ENCODE results near the gene INPP5B. TPM values are rescaled to one million over a fixed set of nuclear protein-coding genes. Genes with fewer than 3 reads are reported as not detected.

Gene INPP5B
- total and polyA plus RNA-seq, 2 of the 13 experiments (the other 11 are each of a cell fraction or from before 2014, with no cell fraction given), result 9.0 to 9.8 TPM

DNA sequence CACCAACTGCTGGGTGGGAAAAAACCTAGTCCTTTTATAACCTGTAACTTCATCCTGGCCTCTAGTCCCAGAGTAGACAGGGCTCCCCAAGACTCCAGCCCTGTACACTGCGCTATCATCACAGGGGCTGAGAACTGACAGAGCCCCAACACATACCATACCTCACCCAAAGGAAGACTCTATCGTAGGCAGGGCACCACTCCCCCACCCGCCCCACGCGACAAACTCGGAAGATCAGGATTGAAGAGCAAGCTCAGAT is 15.8 kb downstream of the INPP5B start:
- FAIRE-seq, result no peak
- WGBS (ENCODE audit: low lambda C conversion rate), result 22% methylated on average over 6 of the region's 6 CpGs
- Histone ChIP-seq H3K79me2 (ENCODE audit: insufficient read depth, low read length) (peaks cover 7% of the 10 kb centered on the region), H3K4me3 (replicated peaks in 1 of 3; ENCODE audit: insufficient read depth in 1 of 3, low read depth in 2 of 3, low read length in 3 of 3) (peak overlapping the region; percentile 84 to 90 (median 88)), H4K20me1 (ENCODE audit: insufficient read depth, low read length) (no peaks in the 10 kb centered on the region; the same call in 1 of the 2 replicates), H3K4me2 (ENCODE audit: low read depth, low read length) (peak overlapping the region; percentile 97), H3K4me1 (ENCODE audit: insufficient read depth, low read length) (peaks cover 23% of the 10 kb centered on the region), H3K27ac (ENCODE audit: extremely low read length, insufficient read depth, low read length) (peak overlapping the region; percentile 38), H2AFZ (ENCODE audit: low read length) (no peak overlapping the region), H3K9me3 (ENCODE audit: low read length) (no peaks in the 10 kb centered on the region), H3K27me3 (ENCODE audit: control insufficient read depth in 1 of 2, insufficient read depth in 2 of 2, low read length in 2 of 2) (no peaks in the 10 kb centered on the region), H3K9ac (ENCODE audit: insufficient read depth, low read depth, low read length) (peak overlapping the region; percentile 70), H3K36me3 (replicated peaks in 1 of 2; ENCODE audit: control insufficient read depth in 1 of 2, insufficient read depth in 2 of 2, low read length in 2 of 2) (no peaks in the 10 kb centered on the region)
- TSS peak; percentile 63 for BruUV-seq (replicated peaks)
- peak; percentile 16 for ATAC-seq
- ChIA-PET CTCF (ENCODE audit: low intra/inter-chr PET ratio, low total read pairs) (no interaction called here), POLR2A (interaction anchor here (0.8 to 2.3 kb wide), 9 partner anchors 9 to 72 kb away, joined by 3 to 20 read pairs (median 4); partner anchors contain the start of genes INPP5B and MTF1)
- TF ChIP-seq TBX3 (IDR thresholded peaks at IDR 0.05; ENCODE audit: borderline replicate concordance), result no peak
- TF ChIP-seq, protein P1, sequence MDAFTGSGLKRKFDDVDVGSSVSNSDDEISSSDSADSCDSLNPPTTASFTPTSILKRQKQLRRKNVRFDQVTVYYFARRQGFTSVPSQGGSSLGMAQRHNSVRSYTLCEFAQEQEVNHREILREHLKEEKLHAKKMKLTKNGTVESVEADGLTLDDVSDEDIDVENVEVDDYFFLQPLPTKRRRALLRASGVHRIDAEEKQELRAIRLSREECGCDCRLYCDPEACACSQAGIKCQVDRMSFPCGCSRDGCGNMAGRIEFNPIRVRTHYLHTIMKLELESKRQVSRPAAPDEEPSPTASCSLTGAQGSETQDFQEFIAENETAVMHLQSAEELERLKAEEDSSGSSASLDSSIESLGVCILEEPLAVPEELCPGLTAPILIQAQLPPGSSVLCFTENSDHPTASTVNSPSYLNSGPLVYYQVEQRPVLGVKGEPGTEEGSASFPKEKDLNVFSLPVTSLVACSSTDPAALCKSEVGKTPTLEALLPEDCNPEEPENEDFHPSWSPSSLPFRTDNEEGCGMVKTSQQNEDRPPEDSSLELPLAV (CRISPR knock-in tag; conservative IDR thresholded peaks at IDR 0.05; ENCODE audit: low read depth), result no peak
- peak; percentile 22; the same call in 1 of the 2 replicates for TF ChIP-seq HIVEP1 (CRISPR knock-in tag; IDR thresholded peaks at IDR 0.05)
- TF ChIP-seq ZNF451 (CRISPR knock-in tag; IDR thresholded peaks at IDR 0.05), result no peak
- no peak for TF ChIP-seq ZNF530 (CRISPR knock-in tag; IDR thresholded peaks at IDR 0.05; ENCODE audit: low read depth)
- no peak for TF ChIP-seq RELA (CRISPR knock-in tag; IDR thresholded peaks at IDR 0.05)
- TF ChIP-seq, protein P2, sequence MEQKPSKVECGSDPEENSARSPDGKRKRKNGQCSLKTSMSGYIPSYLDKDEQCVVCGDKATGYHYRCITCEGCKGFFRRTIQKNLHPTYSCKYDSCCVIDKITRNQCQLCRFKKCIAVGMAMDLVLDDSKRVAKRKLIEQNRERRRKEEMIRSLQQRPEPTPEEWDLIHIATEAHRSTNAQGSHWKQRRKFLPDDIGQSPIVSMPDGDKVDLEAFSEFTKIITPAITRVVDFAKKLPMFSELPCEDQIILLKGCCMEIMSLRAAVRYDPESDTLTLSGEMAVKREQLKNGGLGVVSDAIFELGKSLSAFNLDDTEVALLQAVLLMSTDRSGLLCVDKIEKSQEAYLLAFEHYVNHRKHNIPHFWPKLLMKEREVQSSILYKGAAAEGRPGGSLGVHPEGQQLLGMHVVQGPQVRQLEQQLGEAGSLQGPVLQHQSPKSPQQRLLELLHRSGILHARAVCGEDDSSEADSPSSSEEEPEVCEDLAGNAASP (CRISPR knock-in tag; IDR thresholded peaks at IDR 0.05; ENCODE audit: borderline replicate concordance), result no peak
- in situ Hi-C loops (cut with HindIII; ENCODE audit: extremely low pct_ligation_motif_present, low pct_unique_long_range_greater_than_20kb) (no loop called here), intact Hi-C loops (cut with micrococcal nuclease; ENCODE audit: unreplicated experiment) (loop anchor here (2.0 kb wide), 1 partner anchor 16 kb away; the partner anchor contains the start of gene INPP5B)
- no peak for DNase-seq (ENCODE audit: low spot score)
